B cell (primary cell): ENCODE measurements around the gene TMEM164. TPM values are rescaled to one million over a fixed set of nuclear protein-coding genes. Genes with fewer than 3 reads are reported as not detected.

Experiments used
- ATAC-seq: fragments of 200-7000 bp; cut with Tn5 transposase; one replicate; pipeline ENCODE4 v1.10.0; 2021; ENCODE audit warnings: low read depth, mild to moderate bottlenecking, moderate number of reproducible peaks, moderate library complexity
- CTCF ChIA-PET: fragments of 350-600 bp; sonication (Branson Sonifier 250); formaldehyde crosslinking; loops from one replicate; lab custom pipeline; 2021; ENCODE audit warnings: antibody characterized with exemption, inconsistent platforms; lab: Charles Lee
- POLR2A ChIA-PET: fragments of 350-600 bp; sonication (Branson Sonifier 250); formaldehyde crosslinking; loops from one replicate; lab custom pipeline; 2021; ENCODE audit warnings: antibody characterized with exemption; lab: Charles Lee
- DNase-seq: peaks from one replicate; pipeline ENCODE4 v3.0.0; 2013
- H2AFZ ChIP-seq: 2 replicates; pipeline ENCODE4 v1.6.1; 2012; ENCODE audit warnings: mild to moderate bottlenecking, low read depth, low read length; ENCODE audit not compliant: insufficient read depth, poor library complexity, severe bottlenecking
- H3K27ac ChIP-seq, 2 donors: 1 replicate in 1 of 2; 2 replicates in 1 of 2; pipeline ENCODE4 v1.5.1; 2012 to 2013; ENCODE audit warnings: low read length in 2 of 2, mild to moderate bottlenecking in 2 of 2, moderate library complexity in 1 of 2
- H3K27me3 ChIP-seq, 4 experiments: fragments of 200-600 bp in 1 of 4; sonication (generic) in 1 of 4; replicated peaks in 1 of 4; 1 replicate in 2 of 4; 2 replicates in 2 of 4; pipeline versions ENCODE4 v1.6.1 to v1.7.0; 2013 to 2016; ENCODE audit warnings: low read length in 3 of 4, mild to moderate bottlenecking in 2 of 4, mixed read lengths in 1 of 4, moderate library complexity in 1 of 4; ENCODE audit not compliant: insufficient read depth in 4 of 4, control insufficient read depth in 3 of 4; ENCODE audit errors: control extremely low read depth in 1 of 4
- H3K36me3 ChIP-seq, 2 experiments: replicated peaks in 1 of 2; 1 replicate in 1 of 2; 2 replicates in 1 of 2; pipeline versions ENCODE4 v1.6.1 to v1.7.1; 2013; ENCODE audit warnings: low read length in 1 of 2; ENCODE audit not compliant: insufficient read depth in 2 of 2, control insufficient read depth in 1 of 2; ENCODE audit errors: control extremely low read depth in 1 of 2, extremely low read depth in 1 of 2
- H3K4me1 ChIP-seq, 2 donors: fragments of 200-600 bp in 1 of 2; sonication (generic) in 1 of 2; 1 replicate in 1 of 2; 2 replicates in 1 of 2; pipeline versions ENCODE4 v1.5.1 to v1.6.1; 2013 to 2017; ENCODE audit warnings: low read length in 2 of 2; ENCODE audit not compliant: control insufficient read depth in 2 of 2, insufficient read depth in 2 of 2
- H3K4me2 ChIP-seq: replicated peaks from 2 replicates; pipeline ENCODE3; 2012; ENCODE audit warnings: mild to moderate bottlenecking, low read depth, low read length; ENCODE audit not compliant: poor library complexity, severe bottlenecking
- H3K4me3 ChIP-seq, 5 experiments: fragments of 200-600 bp in 1 of 5; sonication (generic) in 1 of 5; 1 replicate in 3 of 5; 2 replicates in 2 of 5; pipeline versions ENCODE4 v1.5.1 to v1.7.0; 2011 to 2016; ENCODE audit warnings: low read length in 4 of 5, mild to moderate bottlenecking in 4 of 5, low read depth in 2 of 5, control low read depth in 1 of 5, moderate library complexity in 1 of 5; ENCODE audit not compliant: insufficient read depth in 1 of 5; ENCODE audit errors: control extremely low read depth in 1 of 5, extremely low read depth in 1 of 5
- H3K79me2 ChIP-seq: fragments of 200-600 bp; sonication (generic); one replicate; pipeline ENCODE4 v1.6.0; 2016; ENCODE audit warnings: low read length; ENCODE audit not compliant: control insufficient read depth, insufficient read depth
- H3K9ac ChIP-seq: fragments of 200-600 bp; sonication (generic); 2 replicates; pipeline ENCODE4 v1.6.1; 2017; ENCODE audit warnings: mild to moderate bottlenecking, low read length, moderate library complexity
- H3K9me3 ChIP-seq, 3 donors: one replicate each; pipeline versions ENCODE4 v1.6.1 to v1.7.1; 2013; ENCODE audit warnings: low read length in 2 of 3; ENCODE audit not compliant: control insufficient read depth in 2 of 3, insufficient read depth in 1 of 3; ENCODE audit errors: control extremely low read depth in 1 of 3
- H4K20me1 ChIP-seq: 2 replicates; pipeline ENCODE4 v1.6.0; 2012; ENCODE audit warnings: mild to moderate bottlenecking, low read length; ENCODE audit not compliant: insufficient read depth, control insufficient read depth, poor library complexity, severe bottlenecking
- H3K27ac Mint-ChIP-seq: one replicate; pipeline ENCODE4 v1.8.0; 2021; ENCODE audit warnings: mixed read lengths
- H3K27me3 Mint-ChIP-seq: one replicate; pipeline ENCODE4 v1.8.0; 2021; ENCODE audit warnings: mixed read lengths
- H3K4me1 Mint-ChIP-seq: one replicate; pipeline ENCODE4 v1.8.0; 2021; ENCODE audit warnings: mixed read lengths
- H3K4me3 Mint-ChIP-seq: one replicate; pipeline ENCODE4 v1.8.0; 2021; ENCODE audit warnings: mixed read lengths
- H3K9me3 Mint-ChIP-seq: one replicate; pipeline ENCODE4 v1.8.0; 2022; ENCODE audit warnings: mixed read lengths; ENCODE audit not compliant: insufficient read depth
- EZH2 ChIP-seq: IDR thresholded peaks from 2 replicates; pipeline ENCODE4 v1.6.1; 2012; ENCODE audit warnings: borderline replicate concordance, low read depth, mild to moderate bottlenecking, moderate library complexity, low read length; ENCODE audit not compliant: insufficient read depth, poor library complexity, severe bottlenecking
- WGBS: methylation state at CpG from one replicate; pipeline ENCODE4 v1.1.5; 2013; ENCODE audit warnings: missing lambda C conversion rate; ENCODE audit not compliant: insufficient coverage; 5-methylcytosine and 5-hydroxymethylcytosine counted together
- intact Hi-C: fragments of 100-400 bp; cut with micrococcal nuclease; formaldehyde crosslinking; loops from one replicate; pipeline ENCODE4 v1.10.0; 2022
- polyA plus RNA-seq: library from polyadenylated mRNA; depleted of rRNA; stranded (reverse); fragments of >200 nt; gene quantifications from 2 replicates; pipeline ENCODE4 v1.2.3, GENCODE V29; 2012
- total RNA-seq, 2 donors: library from RNA; stranded (reverse); fragments of 120-200 nt in 1 of 2; gene quantifications; 1 replicate in 1 of 2; 2 replicates in 1 of 2; pipeline versions ENCODE4 v1.2.3 to v1.2.4, GENCODE V29; 2013 to 2022
- TF ChIP-seq, protein P1 (sequence below): fragments of 200-600 bp; IDR thresholded peaks from one replicate; pipeline ENCODE4 v1.8.0; 2022; ENCODE audit warnings: antibody characterized with exemption, mild to moderate bottlenecking

Gene TMEM164
- total and polyA plus RNA-seq, 2 donors (not counting 1 experiment from before 2014, with no cell fraction given), result 9.4 to 26.6 TPM

DNA sequence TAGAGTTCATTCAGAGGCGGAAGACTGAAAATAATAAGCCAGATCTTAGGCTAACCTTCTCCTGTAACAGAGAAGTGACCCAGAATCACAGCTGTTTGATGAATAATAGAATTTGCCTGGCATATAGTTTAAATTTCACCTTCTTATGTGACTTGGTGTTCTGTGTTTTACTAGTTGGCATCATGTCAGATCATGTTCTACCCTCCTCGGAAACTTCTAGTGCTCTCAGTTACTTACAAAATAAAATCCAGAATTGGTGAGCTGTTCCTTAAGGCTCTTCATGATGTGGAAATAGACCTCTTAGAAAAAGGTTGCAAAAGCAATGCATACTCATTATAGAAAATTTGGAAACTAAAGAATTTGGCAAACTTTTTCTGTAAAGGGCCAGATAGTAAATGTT lies 31.1 kb downstream of the TMEM164 start:
- H3K27ac Mint-ChIP-seq, result no peak overlapping the region
- Histone ChIP-seq H3K27ac (no peak overlapping the region), H3K4me3 (no peak overlapping the region), H4K20me1 (no peaks in the 10 kb centered on the region), H3K79me2 (peaks cover 13% of the 10 kb centered on the region), H2AFZ (no peak overlapping the region), H3K4me2 (no peak overlapping the region), H3K9ac (no peak overlapping the region), H3K27me3 (no peaks in the 10 kb centered on the region), H3K9me3 (no peaks in the 10 kb centered on the region), H3K36me3 (no peaks in the 10 kb centered on the region), H3K4me1 (peaks cover 2 to 4% of the 10 kb centered on the region in 2 donors)
- TF ChIP-seq, protein P1, sequence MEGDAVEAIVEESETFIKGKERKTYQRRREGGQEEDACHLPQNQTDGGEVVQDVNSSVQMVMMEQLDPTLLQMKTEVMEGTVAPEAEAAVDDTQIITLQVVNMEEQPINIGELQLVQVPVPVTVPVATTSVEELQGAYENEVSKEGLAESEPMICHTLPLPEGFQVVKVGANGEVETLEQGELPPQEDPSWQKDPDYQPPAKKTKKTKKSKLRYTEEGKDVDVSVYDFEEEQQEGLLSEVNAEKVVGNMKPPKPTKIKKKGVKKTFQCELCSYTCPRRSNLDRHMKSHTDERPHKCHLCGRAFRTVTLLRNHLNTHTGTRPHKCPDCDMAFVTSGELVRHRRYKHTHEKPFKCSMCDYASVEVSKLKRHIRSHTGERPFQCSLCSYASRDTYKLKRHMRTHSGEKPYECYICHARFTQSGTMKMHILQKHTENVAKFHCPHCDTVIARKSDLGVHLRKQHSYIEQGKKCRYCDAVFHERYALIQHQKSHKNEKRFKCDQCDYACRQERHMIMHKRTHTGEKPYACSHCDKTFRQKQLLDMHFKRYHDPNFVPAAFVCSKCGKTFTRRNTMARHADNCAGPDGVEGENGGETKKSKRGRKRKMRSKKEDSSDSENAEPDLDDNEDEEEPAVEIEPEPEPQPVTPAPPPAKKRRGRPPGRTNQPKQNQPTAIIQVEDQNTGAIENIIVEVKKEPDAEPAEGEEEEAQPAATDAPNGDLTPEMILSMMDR, result no peak
- TF ChIP-seq EZH2, result no peak
- no peaks in the 10 kb centered on the region for H3K9me3 Mint-ChIP-seq
- H3K4me1 Mint-ChIP-seq, result peaks cover 15% of the 10 kb centered on the region
- H3K4me3 Mint-ChIP-seq, result no peak overlapping the region
- no CpG with 5 or more reads among the region's 2 CpGs for WGBS
- DNase-seq (no peak), ATAC-seq (no peak)
- intact Hi-C loops, result no loop called here
- POLR2A ChIA-PET, result no interaction called here
- no peaks in the 10 kb centered on the region for H3K27me3 Mint-ChIP-seq
- CTCF ChIA-PET, result no interaction called here

DNA sequence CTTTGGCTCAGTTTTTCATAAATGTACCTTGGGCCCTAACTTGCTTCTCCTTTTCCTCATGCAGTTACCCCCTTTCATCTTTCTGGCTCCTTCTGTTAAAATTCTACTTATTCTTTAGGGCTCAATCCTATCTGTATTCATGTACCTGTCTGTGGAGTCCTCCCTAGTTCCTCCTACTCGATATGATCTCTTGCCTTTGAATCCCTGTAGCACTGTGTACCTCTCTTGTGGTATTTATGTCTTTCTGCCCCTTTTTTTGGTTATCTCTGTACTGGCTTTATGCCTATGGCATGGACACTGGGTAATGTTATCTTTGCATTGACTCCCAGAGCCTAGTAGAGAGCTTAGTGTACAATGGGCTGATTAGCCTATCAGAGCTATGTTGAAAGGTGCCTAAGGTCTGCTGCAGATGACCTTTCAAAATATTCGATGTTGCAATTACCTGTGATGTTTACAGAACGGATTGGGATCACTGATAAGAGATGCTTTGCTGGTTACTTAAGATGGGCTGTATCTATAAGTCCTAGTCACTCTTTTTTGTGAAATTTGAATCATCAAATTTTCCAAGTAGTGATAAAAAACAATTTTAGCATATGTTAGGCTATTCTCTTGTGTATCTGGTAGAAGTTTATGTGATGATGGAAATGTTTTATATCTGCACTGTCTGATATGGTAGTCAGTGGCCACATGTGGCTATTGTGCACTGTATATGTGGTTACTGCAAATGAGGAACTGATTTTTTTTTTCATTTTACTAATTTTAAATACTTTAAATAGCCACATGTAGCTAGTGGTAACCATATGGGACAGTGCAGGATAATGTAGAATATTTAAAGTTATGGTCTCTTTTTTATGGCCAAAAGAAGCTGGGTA lies 33.5 kb downstream of the TMEM164 start:
- Mint-ChIP-seq H3K4me1 (peaks cover 11% of the 10 kb centered on the region), H3K4me3 (no peak overlapping the region), H3K27ac (no peak overlapping the region), H3K9me3 (no peaks in the 10 kb centered on the region), H3K27me3 (no peaks in the 10 kb centered on the region)
- H3K27ac ChIP-seq, result no peak overlapping the region
- no peak for TF ChIP-seq EZH2
- TF ChIP-seq, protein P1, result no peak
- H2AFZ ChIP-seq, result no peak overlapping the region
- H3K4me2 ChIP-seq, result no peak overlapping the region
- ATAC-seq, result no peak
- H3K36me3 ChIP-seq, result no peaks in the 10 kb centered on the region
- peaks cover 2 to 4% of the 10 kb centered on the region in 2 donors for H3K4me1 ChIP-seq
- peaks cover 3% of the 10 kb centered on the region for H3K79me2 ChIP-seq
- no peak for DNase-seq
- intact Hi-C loops, result no loop called here
- H3K9me3 ChIP-seq, result no peaks in the 10 kb centered on the region
- POLR2A ChIA-PET, result no interaction called here
- no peak overlapping the region for H3K4me3 ChIP-seq
- no peaks in the 10 kb centered on the region for H3K27me3 ChIP-seq
- no peak overlapping the region for H3K9ac ChIP-seq
- no peaks in the 10 kb centered on the region for H4K20me1 ChIP-seq
- no CpG with 5 or more reads among the region's 3 CpGs for WGBS
- CTCF ChIA-PET, result no interaction called here
